HG02798 (cell line): ENCODE results near the gene FLNB.

ENCODE experiments used
- ATAC-seq: cut with Tn5 transposase; IDR thresholded peaks from one replicate; pipeline ENCODE4 v1.9.1; 2021; ENCODE audit warnings: mild to moderate bottlenecking; ENCODE audit not compliant: unreplicated experiment, poor library complexity

The FLNB gene

GRCh38 chr3:58008141-58009025 lies at the start of gene FLNB:
FLNB (plus strand) TSS chr3:58008422; CDS start chr3:58008565, 143 bp downstream.
- ATAC-seq, result peak; percentile 81

DNA sequence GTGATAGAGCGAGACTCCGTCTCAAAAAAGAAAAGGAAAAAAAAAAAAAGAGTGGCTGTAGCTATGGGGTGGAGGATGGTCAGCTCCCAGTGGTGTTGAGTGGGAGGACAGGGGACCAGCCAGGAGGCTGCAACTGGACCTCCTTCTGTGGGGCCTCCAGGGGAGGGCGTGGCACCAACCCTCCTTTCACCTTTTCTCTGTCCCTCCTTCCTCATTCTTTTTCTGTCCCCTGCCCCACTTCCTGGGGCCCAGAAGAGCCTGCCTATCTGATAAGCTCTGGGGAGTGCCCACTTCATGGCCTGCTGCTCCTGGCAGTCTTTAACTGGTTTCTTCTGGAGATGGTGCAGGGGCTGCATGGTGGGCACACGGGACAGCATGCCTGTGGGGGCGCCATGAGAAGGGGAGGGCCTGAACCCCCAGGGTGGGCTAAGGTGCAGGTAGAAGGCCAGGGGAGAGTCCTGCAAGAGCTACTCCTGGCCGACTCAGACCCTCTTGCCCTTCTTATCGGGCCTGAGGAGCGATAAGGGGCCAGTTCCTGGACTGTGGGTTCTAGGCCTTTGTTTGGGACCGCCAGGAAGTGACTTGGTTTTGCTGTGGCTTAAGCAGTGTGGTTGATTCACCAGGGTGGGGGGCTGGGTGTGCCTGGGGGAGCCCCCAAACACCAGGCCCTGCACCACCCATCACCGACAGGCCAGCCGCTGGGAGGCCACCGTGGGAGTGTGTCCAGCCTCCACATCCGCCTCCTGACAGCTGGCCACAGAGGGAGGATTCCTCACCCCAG lies 49.4 kb upstream of the FLNB start:
- ATAC-seq, result no peak

GRCh38 chr3:57959423-57960173 lies 48.6 kb upstream of the FLNB start:
- peak; percentile 40 for ATAC-seq

- ATAC-seq, result no peak
These were observed 48.1 kb upstream of the FLNB start for GRCh38 chr3:57960174-57960505.

DNA sequence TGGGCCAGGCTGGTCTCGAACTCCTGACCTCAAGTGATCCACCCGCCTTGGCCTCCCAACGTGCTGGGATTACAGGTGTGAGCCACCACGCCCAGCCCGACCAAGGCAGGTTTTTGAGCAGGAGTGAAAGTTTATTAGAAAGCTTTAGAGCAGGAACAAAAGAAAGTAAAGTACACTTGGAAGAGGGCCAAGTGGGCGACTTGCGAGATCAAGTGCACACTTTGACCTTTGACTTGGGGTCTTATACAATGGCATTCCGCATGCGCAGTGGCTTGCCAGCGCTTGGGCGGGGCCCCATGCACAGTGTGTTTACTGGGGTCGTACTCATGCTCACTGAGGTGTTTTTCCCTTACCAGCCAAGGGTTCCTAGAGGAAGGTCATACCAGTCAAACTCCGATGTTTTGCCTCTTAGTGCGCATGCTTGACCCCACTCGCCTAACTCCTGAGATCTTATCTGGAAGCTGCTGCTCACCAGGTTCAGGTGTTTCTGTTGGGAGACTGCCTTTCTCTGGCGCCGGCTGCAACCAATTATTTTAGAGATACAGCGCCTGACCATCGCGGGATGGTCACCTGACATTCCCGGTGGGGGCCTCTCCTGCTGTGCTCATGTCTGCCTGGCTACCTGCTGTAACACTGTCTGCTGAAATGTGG lies 46.9 kb upstream of the FLNB start:
- ATAC-seq, result no peak

DNA sequence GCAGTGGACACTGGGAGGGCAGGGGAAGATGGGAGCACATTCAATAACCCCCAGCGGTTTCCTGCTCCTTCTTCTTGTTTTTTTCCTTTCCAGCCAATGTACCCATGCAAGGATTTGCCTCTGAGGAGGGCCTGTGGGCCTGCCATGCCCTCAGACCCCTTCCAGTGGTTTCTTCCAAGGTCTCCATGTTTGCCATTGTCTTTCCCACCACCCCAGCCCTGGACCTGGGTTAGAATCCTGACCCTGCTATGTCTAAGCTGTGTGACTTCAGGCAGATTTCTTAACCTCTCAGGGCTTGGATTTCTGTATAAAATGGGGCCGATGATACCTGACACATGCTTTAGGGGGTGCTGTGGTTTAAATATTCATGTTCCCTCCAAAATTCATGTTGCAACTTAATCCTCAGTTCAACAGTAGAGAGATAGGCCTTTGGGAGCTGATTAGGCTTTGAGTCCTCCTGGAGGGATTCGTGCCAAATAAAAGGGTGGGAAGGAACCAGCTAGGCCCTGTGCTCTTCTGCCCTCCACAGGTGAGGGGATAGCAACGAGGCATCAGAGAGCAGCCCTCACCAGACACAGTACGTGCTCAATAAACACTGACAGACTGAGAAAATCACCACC lies 46.3 kb upstream of the FLNB start:
- ATAC-seq, result no peak

GRCh38 chr3:57962448-57962834 lies 45.8 kb upstream of the FLNB start:
- no peak for ATAC-seq

DNA sequence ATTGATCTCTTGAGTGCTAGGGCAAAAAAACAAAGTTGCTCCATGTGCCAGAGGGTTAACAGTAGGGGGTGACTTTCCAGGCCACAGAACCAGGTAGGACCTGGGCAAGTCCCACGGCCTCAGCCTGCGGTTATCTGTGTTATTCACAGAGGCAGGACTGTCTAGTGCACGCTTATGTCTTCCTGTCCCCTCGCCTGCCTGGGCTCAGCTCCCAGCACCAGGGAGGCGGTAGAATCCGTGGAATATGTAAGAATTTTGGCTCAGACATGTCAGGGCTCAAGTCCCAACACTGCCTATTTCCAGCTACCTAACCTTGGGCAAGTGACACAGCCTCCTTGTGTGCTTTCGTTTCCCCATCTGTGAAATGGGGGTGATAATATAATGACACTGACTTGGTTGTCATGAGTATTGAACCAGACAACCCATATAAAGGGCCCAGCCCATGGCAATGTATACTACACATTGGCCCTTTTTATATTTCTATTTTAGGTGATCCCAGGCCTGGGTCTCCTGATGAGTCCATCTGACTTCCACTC lies 44.3 kb upstream of the FLNB start:
- no peak for ATAC-seq

GRCh38 chr3:57966829-57967228 lies 41.4 kb upstream of the FLNB start:
- ATAC-seq, result no peak

- ATAC-seq, result no peak
These were observed 40.6 kb upstream of the FLNB start for GRCh38 chr3:57967590-57967989.

DNA sequence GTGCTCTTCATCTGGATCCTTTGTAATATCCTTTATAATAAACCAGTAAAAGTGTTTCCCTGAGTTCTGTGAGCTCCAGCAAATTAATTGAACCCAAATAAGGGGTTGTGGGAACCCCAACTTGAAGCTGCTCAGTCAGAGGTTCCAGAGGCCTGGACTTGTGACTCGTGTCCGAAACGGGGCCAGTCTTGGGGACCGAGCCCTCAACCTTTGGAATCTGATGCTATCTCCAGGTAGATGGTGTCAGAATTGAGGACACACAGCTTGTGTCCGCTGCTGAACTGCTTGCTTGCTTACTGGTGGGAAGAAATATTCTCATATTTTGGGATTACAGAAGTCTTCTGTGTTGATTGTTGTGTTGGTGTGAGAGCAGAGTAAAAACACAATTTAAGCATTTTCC lies 39.7 kb upstream of the FLNB start:
- ATAC-seq, result no peak

DNA sequence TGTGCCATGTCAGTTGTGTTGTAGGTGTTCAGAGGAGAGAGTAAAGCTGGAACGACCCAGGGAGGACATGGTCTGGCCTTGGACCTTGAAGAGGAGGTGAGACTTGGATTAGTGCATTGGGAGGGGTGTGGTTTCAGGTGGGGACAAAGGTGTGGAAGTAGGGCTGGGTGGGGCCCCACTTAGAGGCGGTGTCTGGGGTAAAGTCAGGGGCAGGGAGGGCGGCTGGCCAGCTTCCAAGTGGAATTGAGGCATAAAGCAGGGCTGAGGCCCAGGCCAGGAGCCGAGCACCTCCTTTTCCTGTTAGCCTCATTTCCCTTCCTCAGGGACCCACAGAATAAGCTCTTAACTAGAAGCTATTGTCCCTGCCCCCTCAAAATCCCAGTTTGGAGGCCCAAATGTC lies 36.2 kb upstream of the FLNB start:
- no peak for ATAC-seq

DNA sequence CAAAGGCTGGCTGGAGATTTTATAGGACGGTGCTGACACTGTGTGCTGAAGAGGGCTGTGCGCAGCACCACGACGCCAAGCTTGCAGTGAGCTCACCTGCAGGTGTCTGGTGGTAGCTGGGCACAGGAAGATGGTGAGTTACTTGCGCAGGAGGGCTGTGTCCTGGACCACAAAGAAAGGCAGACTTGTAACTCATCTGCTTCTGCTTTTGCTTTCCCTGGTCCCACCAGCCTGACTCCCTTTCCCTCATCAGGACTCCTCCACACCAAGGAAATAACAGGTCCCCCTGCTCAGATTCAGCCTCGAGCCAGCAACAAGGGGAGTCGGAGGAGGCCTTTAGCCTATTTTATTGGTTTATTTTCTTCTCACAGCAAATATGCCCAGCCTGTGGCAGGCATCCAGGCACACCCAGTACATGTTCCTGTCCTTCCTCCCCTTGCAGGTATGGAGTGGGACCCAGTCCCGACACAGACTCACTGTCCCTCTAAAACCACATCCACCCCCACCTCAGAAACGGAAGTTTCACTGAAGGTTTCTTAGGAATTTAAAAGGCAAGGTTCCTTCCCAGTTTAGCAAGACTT lies 35.6 kb upstream of the FLNB start:
- ATAC-seq, result no peak

GRCh38 chr3:57973715-57974477 lies 34.3 kb upstream of the FLNB start:
- ATAC-seq, result no peak

- ATAC-seq, result no peak
These were observed 33.3 kb upstream of the FLNB start for GRCh38 chr3:57974796-57975388.

- ATAC-seq, result no peak
These were observed 30.4 kb upstream of the FLNB start for GRCh38 chr3:57977818-57978235.

- no peak for ATAC-seq
These were observed 29.9 kb upstream of the FLNB start for GRCh38 chr3:57978316-57978715.

- ATAC-seq, result no peak
These were observed 27.8 kb upstream of the FLNB start for GRCh38 chr3:57980416-57980815.
